SK-N-MC (cell line): ENCODE measurements around the gene PDLIM7.

Experiments used
- DNase-seq: peaks from one replicate; pipeline ENCODE4 v3.0.0-alpha.2; 2011; ENCODE audit warnings: low read depth, low spot score
- H3K27ac ChIP-seq: fragments of 200-600 bp; sonication (generic); 2 replicates; pipeline ENCODE4 v1.5.1; 2016; ENCODE audit warnings: mixed run types
- H3K36me3 ChIP-seq: fragments of 200-600 bp; sonication (generic); 2 replicates; pipeline ENCODE4 v1.6.1; 2017; ENCODE audit warnings: antibody characterized with exemption, low read length, mixed read lengths; ENCODE audit not compliant: insufficient read depth
- H3K4me3 ChIP-seq: fragments of 200-600 bp; sonication (generic); 2 replicates; pipeline ENCODE4 v1.5.1; 2016
- H3K9ac ChIP-seq: fragments of 200-600 bp; sonication (generic); 2 replicates; pipeline ENCODE4 v1.8.0; 2017; ENCODE audit warnings: mixed run types, mixed read lengths; ENCODE audit not compliant: insufficient read length
- H3K9me3 ChIP-seq: fragments of 200-600 bp; sonication (generic); 2 replicates; pipeline ENCODE4 v1.6.1; 2017; ENCODE audit warnings: low read depth, mild to moderate bottlenecking, antibody characterized with exemption, low read length, moderate library complexity, mixed read lengths
- EZH2 ChIP-seq: fragments of 200-600 bp; sonication (generic); IDR thresholded peaks from one replicate; pipeline ENCODE4 v1.6.1; 2017; ENCODE audit warnings: antibody characterized with exemption
- FOXP2 ChIP-seq: optimal IDR thresholded peaks from 2 replicates; pipeline ENCODE3; 2011; ENCODE audit warnings: mild to moderate bottlenecking, moderate library complexity; ENCODE audit not compliant: insufficient read depth; ENCODE audit errors: extremely low read length, control extremely low read depth
- POLR2AphosphoS5 ChIP-seq: IDR thresholded peaks from 2 replicates; pipeline ENCODE4 v1.6.1; 2012; ENCODE audit warnings: mild to moderate bottlenecking, low read depth, low read length, borderline replicate concordance

Gene PDLIM7

DNA sequence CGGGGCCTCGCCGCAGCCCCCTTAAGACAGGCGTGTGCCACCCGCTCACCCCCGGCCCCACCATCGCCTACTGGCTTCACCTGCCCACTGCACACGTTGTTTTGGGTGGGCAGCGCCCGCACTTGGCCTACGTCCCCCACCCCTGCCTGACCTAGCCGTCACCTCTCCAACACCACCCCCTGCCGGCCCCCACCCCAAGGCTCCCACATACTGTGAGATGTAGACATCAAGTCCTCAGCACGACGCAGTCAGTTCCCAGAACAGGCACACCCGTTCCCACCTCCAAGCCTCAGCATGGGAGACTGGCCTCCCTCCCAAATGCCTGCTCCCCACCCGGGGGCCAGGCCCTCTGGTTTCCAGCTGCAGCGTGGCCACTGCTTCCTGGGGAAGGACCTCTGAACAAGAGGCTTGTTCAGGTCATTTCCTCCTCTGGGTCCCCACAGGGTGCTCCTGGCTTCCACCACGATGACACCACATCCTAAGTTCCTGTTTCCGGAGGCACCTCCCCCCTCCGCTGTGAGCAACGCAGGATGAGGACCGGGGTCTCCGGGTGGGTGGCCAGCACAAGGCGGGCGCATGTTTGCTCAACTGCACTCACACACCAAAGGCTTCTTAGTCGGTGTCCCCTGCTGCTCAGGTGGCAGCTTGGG is 35.3 kb downstream of the PDLIM7 start:
- H3K36me3 ChIP-seq = peaks cover 79% of the 10 kb centered on the region
- no peak overlapping the region for H3K4me3 ChIP-seq
- DNase-seq = no peak
- H3K9ac ChIP-seq = no peak overlapping the region
- H3K9me3 ChIP-seq = no peaks in the 10 kb centered on the region
- H3K27ac ChIP-seq = no peak overlapping the region
- TF ChIP-seq POLR2AphosphoS5 = peak; percentile 48; the same call in 1 of the 2 replicates
- no peak for TF ChIP-seq EZH2
- no peak for TF ChIP-seq FOXP2

DNA sequence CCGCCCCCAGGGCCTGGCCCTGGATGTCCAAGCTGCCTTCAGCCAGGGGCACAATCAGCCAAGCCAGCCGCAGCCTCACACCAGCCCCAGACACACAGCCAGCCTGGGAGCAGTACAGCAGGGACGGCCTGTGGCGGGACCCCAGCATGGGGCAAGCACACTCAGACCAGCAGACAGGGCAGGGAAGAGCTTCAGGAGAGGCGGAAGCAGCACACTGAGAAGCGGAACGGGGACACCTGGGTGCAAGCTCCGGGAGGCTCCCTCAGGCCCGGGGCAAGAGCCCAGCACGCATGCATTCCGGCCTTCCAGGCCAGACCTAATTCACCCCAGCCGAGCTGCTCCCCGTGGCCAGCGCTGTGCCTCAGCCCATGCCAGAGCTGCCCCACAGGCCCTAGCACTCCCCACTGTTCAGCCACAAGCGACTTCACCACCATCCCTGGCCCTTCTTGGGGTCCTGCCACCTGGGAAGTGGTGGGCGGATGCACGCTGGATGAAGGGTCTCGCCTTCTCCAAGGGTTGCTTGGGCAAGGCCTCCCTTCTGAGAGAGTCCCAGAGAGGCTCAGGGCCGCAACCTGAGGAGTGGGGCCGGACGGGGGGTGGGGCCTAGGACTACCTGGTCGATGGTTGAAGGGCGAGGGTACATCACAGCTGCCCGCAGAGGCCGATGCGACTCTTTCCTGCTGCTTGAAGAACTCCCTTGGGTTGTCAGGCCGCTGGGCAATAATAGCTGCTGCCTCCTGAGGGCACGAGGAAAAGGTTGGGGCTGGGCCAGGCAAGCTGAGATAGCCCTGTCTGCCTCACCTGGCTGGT is 37.4 kb downstream of the PDLIM7 start:
- Histone ChIP-seq H3K9me3 (no peaks in the 10 kb centered on the region), H3K36me3 (peaks cover 63% of the 10 kb centered on the region), H3K9ac (no peak overlapping the region), H3K27ac (no peak overlapping the region), H3K4me3 (no peak overlapping the region)
- no peak for DNase-seq
- TF ChIP-seq POLR2AphosphoS5 = peak; percentile 26; the same call in 1 of the 2 replicates
- no peak for TF ChIP-seq EZH2
- no peak for TF ChIP-seq FOXP2

- DNase-seq = no peak
- H3K27ac ChIP-seq = no peak overlapping the region
- peaks cover 60% of the 10 kb centered on the region for H3K36me3 ChIP-seq
- H3K9ac ChIP-seq = no peak overlapping the region
- no peaks in the 10 kb centered on the region for H3K9me3 ChIP-seq
- no peak overlapping the region for H3K4me3 ChIP-seq
- TF ChIP-seq POLR2AphosphoS5 (no peak), EZH2 (no peak), FOXP2 (no peak)
Observed at GRCh38 chr5:177459357-177459756, 38.0 kb downstream of the PDLIM7 start.

GRCh38 chr5:177458912-177459350 is 38.5 kb downstream of the PDLIM7 start:
- no peak overlapping the region for H3K9ac ChIP-seq
- peaks cover 60% of the 10 kb centered on the region for H3K36me3 ChIP-seq
- TF ChIP-seq EZH2 (no peak), POLR2AphosphoS5 (no peak; the same call in 1 of the 2 replicates), FOXP2 (no peak)
- DNase-seq = no peak
- no peak overlapping the region for H3K4me3 ChIP-seq
- H3K27ac ChIP-seq = no peak overlapping the region
- no peaks in the 10 kb centered on the region for H3K9me3 ChIP-seq

DNA sequence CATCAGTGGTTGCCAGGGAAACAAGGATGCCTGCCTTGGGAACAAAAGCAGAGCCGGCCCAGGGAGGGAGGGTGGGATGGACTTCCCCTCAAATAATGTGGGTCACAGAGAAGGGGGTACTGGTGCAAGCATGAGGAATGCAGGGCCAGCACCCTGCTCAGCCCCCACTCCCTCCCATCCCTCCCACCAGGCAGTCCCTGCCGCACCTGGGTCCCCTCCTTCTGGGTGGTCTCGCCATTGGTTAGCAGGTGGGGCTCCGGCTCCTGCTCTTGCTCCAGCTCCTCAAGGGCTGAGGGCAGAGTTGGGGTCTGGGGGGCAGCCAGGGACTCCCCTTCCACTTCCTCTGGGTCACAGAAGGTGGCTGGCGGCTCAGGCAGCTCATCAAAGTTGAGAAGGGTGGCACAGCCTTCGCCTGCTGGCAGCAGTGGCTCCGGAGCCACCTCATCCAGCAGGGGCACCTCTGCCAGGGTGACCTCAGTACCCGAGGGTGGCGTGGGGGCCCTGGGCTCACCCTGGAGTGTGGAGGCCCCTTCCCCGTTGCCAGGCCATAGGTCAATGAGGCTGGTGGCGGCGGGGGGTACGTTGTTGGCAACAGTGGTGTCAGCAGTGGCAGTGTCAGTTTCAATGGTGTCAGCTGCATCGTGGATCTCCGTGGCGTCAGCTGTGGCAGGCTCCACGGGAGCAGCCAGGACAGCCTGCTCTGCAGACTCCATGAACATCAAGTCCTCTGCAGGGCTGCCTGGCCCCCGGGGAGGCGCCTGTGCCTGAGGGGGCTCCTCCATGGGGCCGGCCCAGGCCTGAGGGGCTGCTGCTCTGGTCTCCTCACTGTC is 39.3 kb downstream of the PDLIM7 start:
- Histone ChIP-seq H3K27ac (no peak overlapping the region), H3K4me3 (no peak overlapping the region), H3K9ac (no peak overlapping the region), H3K36me3 (peaks cover 53% of the 10 kb centered on the region), H3K9me3 (no peaks in the 10 kb centered on the region)
- TF ChIP-seq EZH2 (no peak), FOXP2 (no peak), POLR2AphosphoS5 (no peak)
- DNase-seq = no peak

- Histone ChIP-seq H3K4me3 (no peak overlapping the region), H3K9me3 (no peaks in the 10 kb centered on the region), H3K27ac (peak overlapping the region; percentile 81), H3K36me3 (peaks cover 46% of the 10 kb centered on the region), H3K9ac (no peak overlapping the region)
- TF ChIP-seq FOXP2 = no peak
- TF ChIP-seq POLR2AphosphoS5 = peak; percentile 15; the same call in 1 of the 2 replicates
- TF ChIP-seq EZH2 = no peak
- peak; percentile 48 for DNase-seq
Observed at GRCh38 chr5:177456976-177457851, 40.2 kb downstream of the PDLIM7 start.

DNA sequence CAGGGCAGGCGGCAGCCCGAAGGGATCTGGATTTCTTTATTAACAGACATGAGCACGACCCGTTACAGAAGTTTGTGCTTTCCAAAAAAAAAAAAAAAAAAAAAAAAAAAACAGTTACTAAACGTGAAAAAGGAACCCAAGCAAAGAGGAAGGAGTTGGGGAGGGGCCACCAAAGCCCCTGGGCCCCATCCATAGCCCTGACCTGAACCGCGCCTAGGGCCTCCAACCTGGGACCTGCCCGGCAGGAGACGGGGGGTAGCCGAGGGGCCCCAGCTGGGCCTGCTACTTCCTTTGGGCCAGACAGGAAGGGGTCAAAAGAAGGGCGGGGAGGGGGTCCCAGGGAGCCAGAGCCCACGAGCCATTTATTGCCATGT is 40.8 kb downstream of the PDLIM7 start:
- Histone ChIP-seq H3K4me3 (no peak overlapping the region), H3K36me3 (peaks cover 41% of the 10 kb centered on the region), H3K9ac (no peak overlapping the region), H3K27ac (peak overlapping the region; percentile 81), H3K9me3 (no peaks in the 10 kb centered on the region)
- no peak for DNase-seq
- TF ChIP-seq POLR2AphosphoS5 (no peak), EZH2 (no peak), FOXP2 (no peak)
